HFFc6 (cell line): ENCODE data around the gene PTPRK. TPM values are rescaled to one million over a fixed set of nuclear protein-coding genes. Genes with fewer than 3 reads are reported as not detected.

Source experiments
- DNase-seq: peaks from one replicate; pipeline ENCODE4 v3.0.0-alpha.2; 2018
- H3K27ac Mint-ChIP-seq: 2 replicates; pipeline ENCODE4 v1.8.0; 2020; ENCODE audit warnings: mild to moderate bottlenecking, mixed read lengths
- H3K27me3 Mint-ChIP-seq: 2 replicates; pipeline ENCODE4 v1.8.0; 2021; ENCODE audit warnings: mild to moderate bottlenecking, moderate library complexity, mixed read lengths; ENCODE audit not compliant: insufficient read depth
- H3K36me3 Mint-ChIP-seq: 2 replicates; pipeline ENCODE4 v1.8.0; 2021; ENCODE audit warnings: low read depth, mixed read lengths
- H3K4me1 Mint-ChIP-seq: 2 replicates; pipeline ENCODE4 v1.8.0; 2020; ENCODE audit warnings: low read depth, mixed read lengths
- H3K4me3 Mint-ChIP-seq: 2 replicates; pipeline ENCODE4 v1.8.0; 2020; ENCODE audit warnings: mild to moderate bottlenecking, moderate library complexity, mixed read lengths
- H3K9me3 Mint-ChIP-seq: 2 replicates; pipeline ENCODE4 v1.8.0; 2020; ENCODE audit warnings: mild to moderate bottlenecking, mixed read lengths
- total RNA-seq, 6 experiments: library from RNA; stranded (reverse); fragmentation: NEBNext Ultra II Directional; extraction: Animal tissue kit (Norgen Biotek cat#: 25700); gene quantifications; 2 replicates in 1 of 6; 3 replicates in 5 of 6; pipeline ENCODE4 v1.2.3, GENCODE V29; 2021
- TF ChIP-seq, protein P1 (sequence below): fragments of 200-600 bp; sonication (generic); IDR thresholded peaks from 2 replicates; pipeline ENCODE4 v1.5.0; 2021; ENCODE audit warnings: antibody characterized with exemption, mild to moderate bottlenecking

PTPRK gene
- total RNA-seq, 6 experiments from 2014 or later = 92.8 to 104 (median 97.3) TPM

DNA sequence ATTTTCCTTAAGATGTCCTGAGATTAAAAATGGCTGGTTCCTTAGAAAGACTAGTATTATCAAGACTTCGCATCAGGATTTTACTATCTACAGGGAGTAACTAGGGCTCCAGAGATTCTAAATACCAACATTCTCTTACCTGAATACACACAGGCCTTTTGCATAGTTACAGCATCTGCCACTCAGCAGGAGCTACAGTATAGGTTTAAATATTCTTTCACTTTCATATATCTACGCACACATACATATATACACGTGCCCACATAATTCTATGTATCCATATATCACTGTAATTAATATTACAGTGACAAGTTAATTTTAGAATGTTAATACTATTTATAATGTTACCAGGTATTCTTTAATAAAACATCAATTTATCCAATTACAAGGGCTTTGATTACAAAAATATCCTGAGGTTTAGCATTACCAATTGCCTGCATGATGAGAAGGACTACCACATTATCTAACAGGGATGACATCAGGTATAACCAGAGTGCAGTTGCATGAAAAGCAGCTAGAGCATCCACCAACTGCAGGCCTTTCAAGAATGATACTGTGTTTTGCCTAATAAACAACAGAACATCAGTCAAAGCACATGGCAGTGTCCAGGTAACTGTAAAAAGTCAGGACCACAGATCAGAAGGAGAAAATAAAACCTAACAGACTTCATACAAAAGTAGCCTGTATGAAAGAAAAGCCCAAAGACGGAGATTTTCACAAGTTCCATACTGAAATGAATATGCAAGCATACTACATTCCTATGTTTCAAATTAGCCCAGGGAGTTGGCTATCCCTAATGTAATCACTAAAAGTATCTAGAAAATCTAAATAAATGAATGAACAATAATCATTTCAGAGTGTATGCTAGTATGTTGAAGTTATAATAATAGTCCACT, 268.7 kb downstream of the PTPRK start:
- H3K27me3 Mint-ChIP-seq = peaks cover 5% of the 10 kb centered on the region
- no peak overlapping the region for H3K27ac Mint-ChIP-seq
- H3K36me3 Mint-ChIP-seq = peaks cover 25% of the 10 kb centered on the region
- no peak for DNase-seq
- TF ChIP-seq, protein P1, sequence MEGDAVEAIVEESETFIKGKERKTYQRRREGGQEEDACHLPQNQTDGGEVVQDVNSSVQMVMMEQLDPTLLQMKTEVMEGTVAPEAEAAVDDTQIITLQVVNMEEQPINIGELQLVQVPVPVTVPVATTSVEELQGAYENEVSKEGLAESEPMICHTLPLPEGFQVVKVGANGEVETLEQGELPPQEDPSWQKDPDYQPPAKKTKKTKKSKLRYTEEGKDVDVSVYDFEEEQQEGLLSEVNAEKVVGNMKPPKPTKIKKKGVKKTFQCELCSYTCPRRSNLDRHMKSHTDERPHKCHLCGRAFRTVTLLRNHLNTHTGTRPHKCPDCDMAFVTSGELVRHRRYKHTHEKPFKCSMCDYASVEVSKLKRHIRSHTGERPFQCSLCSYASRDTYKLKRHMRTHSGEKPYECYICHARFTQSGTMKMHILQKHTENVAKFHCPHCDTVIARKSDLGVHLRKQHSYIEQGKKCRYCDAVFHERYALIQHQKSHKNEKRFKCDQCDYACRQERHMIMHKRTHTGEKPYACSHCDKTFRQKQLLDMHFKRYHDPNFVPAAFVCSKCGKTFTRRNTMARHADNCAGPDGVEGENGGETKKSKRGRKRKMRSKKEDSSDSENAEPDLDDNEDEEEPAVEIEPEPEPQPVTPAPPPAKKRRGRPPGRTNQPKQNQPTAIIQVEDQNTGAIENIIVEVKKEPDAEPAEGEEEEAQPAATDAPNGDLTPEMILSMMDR = no peak
- peaks cover 43% of the 10 kb centered on the region for H3K4me1 Mint-ChIP-seq
- H3K4me3 Mint-ChIP-seq = no peak overlapping the region
- no peaks in the 10 kb centered on the region for H3K9me3 Mint-ChIP-seq

DNA sequence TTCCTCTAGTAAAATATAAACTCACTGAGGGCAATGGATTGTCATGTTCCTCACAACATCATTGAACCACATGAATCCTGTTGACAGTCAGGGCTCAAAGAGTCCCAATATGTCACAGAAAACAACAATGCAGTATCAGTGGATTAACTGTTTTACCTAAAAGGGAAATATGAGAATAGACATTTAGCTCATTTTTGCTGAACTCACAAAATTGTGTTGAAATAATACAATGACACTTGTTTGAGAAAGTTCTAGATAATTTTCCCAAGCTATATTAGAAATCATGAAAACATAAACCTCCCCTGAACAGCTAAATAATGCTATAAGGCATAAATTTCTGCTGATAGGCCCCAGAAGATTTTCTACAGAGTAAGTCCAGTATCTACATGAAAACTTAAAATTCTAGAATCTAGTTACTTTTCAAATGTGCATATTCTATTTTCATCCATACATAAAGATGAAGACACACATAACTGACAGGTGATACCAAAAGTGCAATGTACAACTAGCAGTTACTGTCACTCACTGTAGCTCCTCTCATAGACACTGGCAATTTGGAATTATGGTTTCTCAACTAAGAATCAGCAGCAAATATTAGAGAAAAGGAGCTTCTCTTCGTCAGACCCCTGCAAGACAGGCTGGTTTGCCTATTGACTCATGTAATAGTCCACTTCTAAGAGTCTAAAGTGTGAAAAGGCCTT, 269.9 kb downstream of the PTPRK start:
- H3K4me3 Mint-ChIP-seq = no peak overlapping the region
- H3K9me3 Mint-ChIP-seq = no peaks in the 10 kb centered on the region
- H3K27ac Mint-ChIP-seq = no peak overlapping the region
- no peak for DNase-seq
- H3K27me3 Mint-ChIP-seq = peaks cover 5% of the 10 kb centered on the region
- H3K36me3 Mint-ChIP-seq = peaks cover 21% of the 10 kb centered on the region
- H3K4me1 Mint-ChIP-seq = peaks cover 45% of the 10 kb centered on the region
- TF ChIP-seq, protein P1 = no peak

DNA sequence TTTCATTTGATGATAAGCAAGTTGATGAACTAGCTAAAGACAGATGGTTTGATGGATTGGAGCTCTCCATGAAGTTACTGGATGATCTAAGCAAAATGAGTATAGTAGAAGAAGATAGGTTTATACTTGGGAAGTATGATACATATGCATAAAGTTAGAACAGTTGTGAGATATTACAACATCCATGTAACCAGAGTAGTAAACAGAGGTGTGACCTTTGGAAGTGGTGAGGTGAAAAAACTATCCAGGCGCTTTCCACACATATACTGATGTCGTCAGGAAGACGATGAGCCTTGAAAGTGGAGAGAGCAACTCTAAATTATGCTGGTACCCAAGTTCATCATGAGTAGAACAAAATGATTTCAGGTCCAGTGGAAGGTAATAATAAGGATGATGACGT, 271.0 kb downstream of the PTPRK start:
- H3K4me1 Mint-ChIP-seq = peaks cover 56% of the 10 kb centered on the region
- DNase-seq = no peak
- H3K27me3 Mint-ChIP-seq = peaks cover 5% of the 10 kb centered on the region
- H3K9me3 Mint-ChIP-seq = no peaks in the 10 kb centered on the region
- H3K4me3 Mint-ChIP-seq = no peak overlapping the region
- TF ChIP-seq, protein P1 = no peak
- no peak overlapping the region for H3K27ac Mint-ChIP-seq
- peaks cover 21% of the 10 kb centered on the region for H3K36me3 Mint-ChIP-seq

DNA sequence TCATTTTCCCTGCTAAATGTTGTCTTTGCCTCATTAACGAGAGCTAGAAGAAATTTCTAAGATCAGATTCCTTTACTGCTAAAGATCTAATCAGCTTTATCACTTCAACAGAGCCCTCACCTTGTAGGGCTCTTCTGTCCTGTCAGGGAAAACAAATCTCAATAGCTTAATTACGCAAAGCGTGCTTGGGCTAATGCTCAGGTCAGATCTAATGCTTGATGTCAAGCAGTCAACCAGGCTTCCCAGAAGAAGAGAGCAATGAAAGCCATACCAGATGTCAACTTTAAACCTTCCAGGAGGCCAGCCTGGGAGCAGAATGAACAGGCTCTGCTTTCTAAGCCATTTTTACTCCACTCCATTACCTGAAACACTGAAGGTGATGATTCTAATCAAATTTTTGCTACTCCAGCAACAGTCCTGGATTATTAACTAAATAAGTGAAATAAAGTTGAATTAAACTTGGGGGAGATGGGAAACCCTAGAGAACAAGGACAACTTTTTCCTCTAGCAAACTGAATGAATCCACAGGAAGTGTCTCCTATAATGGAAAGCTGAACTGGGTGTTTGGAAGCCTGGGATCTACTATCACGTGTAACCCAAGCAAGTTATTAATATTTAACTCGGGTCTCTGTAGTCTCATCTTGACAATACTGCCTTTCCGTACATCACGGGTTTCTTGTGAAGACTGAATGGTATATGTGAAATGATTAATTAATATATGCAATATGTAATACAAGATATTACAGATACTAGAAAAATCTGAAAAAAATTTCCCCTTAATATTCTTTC, 273.7 kb downstream of the PTPRK start:
- Mint-ChIP-seq H3K9me3 (no peaks in the 10 kb centered on the region), H3K4me1 (peaks cover 51% of the 10 kb centered on the region), H3K36me3 (peaks cover 25% of the 10 kb centered on the region), H3K27ac (no peak overlapping the region), H3K4me3 (no peak overlapping the region), H3K27me3 (peaks cover 2% of the 10 kb centered on the region; the same call in 1 of the 2 replicates)
- no peak for DNase-seq
- TF ChIP-seq, protein P1 = no peak

DNA sequence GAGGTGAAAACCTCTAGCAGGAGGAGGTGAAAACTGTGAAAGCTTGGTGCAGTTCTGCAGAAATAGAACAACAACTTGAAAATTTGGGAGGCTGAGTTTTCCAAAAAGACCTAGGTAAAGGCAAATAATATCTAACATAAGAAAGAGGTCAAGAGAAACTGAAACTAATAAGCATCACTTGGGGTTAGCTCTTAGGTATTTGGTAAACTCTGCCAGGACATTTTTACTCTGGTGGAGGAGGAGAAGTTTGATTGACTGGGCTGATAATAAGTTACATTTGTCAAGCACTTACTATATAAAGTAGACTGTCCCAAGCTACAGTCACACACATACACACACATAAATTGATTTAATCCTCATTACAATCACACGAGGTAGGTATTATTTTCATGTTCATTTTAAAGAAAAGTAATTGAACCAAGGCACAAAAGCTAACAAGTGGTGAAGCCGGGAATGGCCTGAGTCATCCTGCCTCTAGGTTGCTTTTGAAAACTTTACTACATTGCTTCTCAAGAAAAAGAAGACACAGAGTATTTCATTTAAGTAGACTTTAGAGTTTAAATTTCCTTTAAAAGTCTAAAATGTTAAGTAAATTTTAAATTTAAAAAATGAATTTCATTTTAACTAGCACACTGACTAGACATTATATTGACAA, 275.5 kb downstream of the PTPRK start:
- Mint-ChIP-seq H3K27me3 (peaks cover 2% of the 10 kb centered on the region; the same call in 1 of the 2 replicates), H3K4me1 (peaks cover 43% of the 10 kb centered on the region), H3K36me3 (peaks cover 25% of the 10 kb centered on the region), H3K27ac (peak overlapping the region; percentile 76), H3K4me3 (no peak overlapping the region), H3K9me3 (no peaks in the 10 kb centered on the region)
- no peak for DNase-seq
- TF ChIP-seq, protein P1 = no peak
